GM12874 (cell line): ENCODE data around the gene FGF21.

Experiments used
- TF ChIP-seq, protein P1 (sequence below): IDR thresholded peaks from 2 replicates; pipeline ENCODE4 v1.5.1; 2011; ENCODE audit warnings: low read depth, mild to moderate bottlenecking, control low read depth, low read length, moderate library complexity; ENCODE audit not compliant: insufficient read depth

Gene FGF21

DNA sequence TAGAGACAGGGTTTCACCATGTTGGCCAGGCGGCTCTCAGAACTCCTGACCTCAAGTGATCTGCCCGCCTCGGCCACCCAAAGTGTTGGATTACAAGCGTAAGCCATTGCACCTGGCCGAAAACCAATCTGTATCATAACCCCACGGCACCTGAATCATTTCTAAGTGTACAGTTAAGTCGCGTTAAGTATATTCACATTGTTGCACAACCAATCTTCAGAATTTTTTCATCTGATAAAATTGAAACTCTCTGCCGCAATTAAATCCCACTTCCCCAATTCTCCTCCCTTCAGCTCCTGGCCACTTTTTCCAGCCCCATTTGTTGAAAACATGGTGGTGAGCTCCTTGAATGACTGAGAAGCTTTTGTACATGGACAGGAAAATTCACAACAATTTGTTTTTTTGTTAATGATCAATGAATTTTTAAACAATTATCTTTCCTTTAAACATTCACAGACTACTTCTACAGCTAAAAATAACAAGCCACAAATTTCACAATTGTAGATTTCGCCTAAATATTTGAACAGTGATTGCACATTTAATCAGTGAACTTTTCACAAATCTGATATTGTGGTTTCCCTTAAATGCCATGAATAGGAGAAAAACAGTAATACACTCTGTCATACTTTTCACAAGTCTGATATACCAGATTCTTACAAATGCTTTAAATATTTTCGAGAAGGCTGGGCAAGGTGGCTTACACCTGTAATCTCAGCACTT is 13.8 kb downstream of the FGF21 start:
- TF ChIP-seq, protein P1, sequence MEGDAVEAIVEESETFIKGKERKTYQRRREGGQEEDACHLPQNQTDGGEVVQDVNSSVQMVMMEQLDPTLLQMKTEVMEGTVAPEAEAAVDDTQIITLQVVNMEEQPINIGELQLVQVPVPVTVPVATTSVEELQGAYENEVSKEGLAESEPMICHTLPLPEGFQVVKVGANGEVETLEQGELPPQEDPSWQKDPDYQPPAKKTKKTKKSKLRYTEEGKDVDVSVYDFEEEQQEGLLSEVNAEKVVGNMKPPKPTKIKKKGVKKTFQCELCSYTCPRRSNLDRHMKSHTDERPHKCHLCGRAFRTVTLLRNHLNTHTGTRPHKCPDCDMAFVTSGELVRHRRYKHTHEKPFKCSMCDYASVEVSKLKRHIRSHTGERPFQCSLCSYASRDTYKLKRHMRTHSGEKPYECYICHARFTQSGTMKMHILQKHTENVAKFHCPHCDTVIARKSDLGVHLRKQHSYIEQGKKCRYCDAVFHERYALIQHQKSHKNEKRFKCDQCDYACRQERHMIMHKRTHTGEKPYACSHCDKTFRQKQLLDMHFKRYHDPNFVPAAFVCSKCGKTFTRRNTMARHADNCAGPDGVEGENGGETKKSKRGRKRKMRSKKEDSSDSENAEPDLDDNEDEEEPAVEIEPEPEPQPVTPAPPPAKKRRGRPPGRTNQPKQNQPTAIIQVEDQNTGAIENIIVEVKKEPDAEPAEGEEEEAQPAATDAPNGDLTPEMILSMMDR = no peak

DNA sequence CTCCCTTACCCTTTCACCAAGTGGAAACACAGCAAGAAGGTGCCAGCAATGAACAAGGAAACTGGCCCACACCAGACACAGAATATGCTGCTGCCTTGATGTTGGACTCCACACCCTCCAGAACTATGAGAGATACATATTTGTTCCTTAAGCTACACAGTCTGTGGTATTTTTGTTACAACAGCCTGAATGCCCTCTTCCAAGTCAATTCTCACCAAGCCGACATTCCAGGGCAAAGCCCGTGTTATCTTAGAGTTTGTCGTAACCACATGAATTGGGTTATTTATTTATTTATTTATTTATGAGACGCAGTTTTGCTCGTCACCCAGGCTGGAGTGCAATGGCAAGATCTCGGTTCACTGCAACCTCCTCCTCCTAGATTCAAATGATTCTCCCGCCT is 14.9 kb downstream of the FGF21 start:
- TF ChIP-seq, protein P1 = no peak

DNA sequence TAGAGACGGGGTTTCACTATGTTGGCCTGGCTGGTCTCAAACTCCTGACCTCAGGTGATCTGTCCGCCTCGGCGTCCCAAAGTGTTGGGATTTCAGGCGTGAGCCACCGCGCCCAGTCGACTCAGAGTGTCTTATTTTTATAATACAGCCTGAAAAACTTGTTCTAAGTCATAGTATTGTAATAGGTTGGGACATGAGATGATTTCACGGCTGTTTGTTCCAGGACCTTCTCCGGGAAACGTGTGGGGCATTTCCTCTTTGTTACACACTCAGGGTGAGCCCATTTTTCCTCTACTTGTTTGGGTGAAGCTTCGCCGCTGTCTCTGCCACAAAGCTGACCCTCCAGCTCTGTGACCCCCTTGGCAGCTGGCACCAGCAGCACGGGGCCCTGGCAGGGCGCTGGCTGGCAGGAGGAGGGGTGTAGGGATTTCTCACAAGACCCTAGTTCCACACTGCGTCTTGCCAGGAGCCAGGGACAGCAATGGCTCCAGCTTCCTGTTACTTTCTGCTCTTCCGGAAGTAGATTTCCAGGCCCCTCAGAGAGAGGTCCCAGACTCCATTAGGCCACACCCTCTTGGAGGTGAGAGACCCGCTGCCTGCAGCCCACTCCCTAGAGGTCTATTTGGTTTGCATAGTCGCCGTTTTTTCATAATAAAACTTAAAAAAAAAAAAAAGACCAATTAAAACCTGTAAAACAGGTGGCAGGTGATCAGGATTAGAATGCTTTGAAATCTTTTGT is 15.6 kb downstream of the FGF21 start:
- TF ChIP-seq, protein P1 = no peak

DNA sequence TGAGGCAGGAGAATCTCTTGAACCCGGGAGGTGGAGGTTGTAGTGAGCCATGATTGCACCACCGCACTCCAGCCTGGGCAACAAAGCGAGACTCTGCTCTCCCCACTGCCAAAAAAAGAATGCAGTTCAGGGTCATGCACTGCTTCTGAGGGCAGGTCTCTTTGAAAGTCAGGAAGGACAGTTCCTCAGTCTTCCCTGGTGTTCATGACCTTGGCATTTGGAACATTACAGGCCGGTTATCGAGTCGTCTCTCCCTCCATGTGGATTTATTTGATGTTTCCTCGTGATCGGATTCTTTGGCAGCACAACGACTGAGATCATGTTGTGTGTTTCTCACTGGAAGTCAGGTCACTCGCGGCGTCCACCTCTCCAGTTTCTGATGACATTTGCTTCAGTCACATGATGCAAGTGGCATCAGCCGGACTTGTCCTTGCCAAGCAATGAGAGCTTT is 17.2 kb downstream of the FGF21 start:
- TF ChIP-seq, protein P1 = no peak

DNA sequence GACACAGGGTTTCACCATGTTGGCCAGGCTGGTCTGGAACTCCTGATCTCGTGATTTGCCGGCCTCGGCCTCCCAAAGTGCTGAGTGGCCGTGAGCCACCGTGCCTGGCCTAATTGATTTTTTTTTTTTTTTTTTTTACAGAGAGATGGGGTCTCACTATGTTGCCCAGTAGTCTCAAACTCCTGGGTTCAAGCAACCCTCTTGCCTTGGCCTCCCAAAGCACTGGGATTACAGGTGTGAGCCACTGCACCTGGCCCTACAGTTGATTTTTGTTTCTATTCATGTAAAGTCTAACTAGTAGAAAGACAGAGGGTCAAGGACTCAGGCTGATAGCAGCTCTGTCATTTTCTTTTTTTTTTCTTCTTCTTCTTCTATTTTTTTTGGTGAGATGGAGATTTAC is 21.8 kb downstream of the FGF21 start:
- TF ChIP-seq, protein P1 = no peak

DNA sequence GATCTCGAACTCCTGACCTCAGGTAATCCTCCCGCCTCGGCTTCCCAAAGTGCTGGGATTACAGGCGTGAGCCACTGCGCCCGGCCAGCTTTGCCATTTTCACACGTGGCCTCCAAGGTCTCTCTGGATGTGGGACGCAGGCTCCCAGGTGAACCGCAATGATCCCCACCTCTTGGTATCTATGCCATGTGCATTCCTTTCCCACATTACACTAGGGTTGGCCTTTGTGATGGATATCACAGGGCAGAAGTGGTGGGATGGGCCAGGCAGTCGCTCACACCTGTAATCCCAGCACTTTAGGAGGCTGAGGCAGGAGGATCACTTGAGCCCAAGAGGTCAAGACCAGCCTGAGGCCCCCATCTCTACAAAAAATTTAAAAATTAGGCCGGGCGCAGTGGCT is 22.4 kb downstream of the FGF21 start:
- TF ChIP-seq, protein P1 = no peak

DNA sequence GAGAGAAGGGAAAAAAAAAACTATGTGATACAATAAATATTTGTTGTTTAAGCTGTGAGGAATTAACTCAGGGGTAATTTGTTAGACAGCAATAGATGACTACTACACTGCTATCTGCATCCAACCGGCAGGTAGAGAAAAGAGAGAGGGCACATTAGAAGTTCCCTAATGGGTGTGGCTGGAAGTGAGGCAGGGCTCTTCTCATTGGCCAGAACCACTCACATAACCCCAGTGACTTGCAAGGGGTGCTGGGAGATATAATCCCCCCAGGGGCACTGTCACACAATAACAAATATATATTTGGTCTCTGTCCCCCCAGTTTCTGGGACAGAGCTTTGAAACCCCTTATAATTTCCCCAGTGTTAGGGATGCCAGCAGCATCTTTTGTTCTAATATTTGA is 24.3 kb downstream of the FGF21 start:
- TF ChIP-seq, protein P1 = no peak
